OCI-LY1 (cell line): ENCODE results near the gene IFNA13.

ENCODE experiments used
- H2AFZ ChIP-seq: fragments of 200-600 bp; sonication (generic), shearing (Covaris generic); 2 replicates; pipeline ENCODE4 v1.6.0; 2014; ENCODE audit warnings: antibody characterized with exemption, mild to moderate bottlenecking, low read length
- H3F3A ChIP-seq: fragments of 200-600 bp; sonication (generic), shearing (Covaris generic); 2 replicates; pipeline ENCODE4 v1.6.0; 2014; ENCODE audit warnings: mild to moderate bottlenecking, antibody characterized with exemption, low read length, moderate library complexity; ENCODE audit not compliant: insufficient read depth
- H3K27ac ChIP-seq: fragments of 200-600 bp; sonication (generic); 2 replicates; pipeline ENCODE4 v1.5.1; 2014; ENCODE audit warnings: low read length, mixed run types, mild to moderate bottlenecking, low read depth; ENCODE audit not compliant: poor library complexity, severe bottlenecking
- H3K27me3 ChIP-seq: fragments of 200-600 bp; sonication (generic); 2 replicates; pipeline ENCODE4 v1.6.0; 2014; ENCODE audit warnings: antibody characterized with exemption, mild to moderate bottlenecking, low read length, moderate library complexity; ENCODE audit not compliant: insufficient read depth
- H3K36me3 ChIP-seq: fragments of 200-600 bp; sonication (generic); 2 replicates; pipeline ENCODE4 v1.6.1; 2014; ENCODE audit warnings: mild to moderate bottlenecking, antibody characterized with exemption, low read length, moderate library complexity, mixed read lengths; ENCODE audit not compliant: insufficient read depth
- H3K4me1 ChIP-seq: fragments of 200-600 bp; sonication (generic); 2 replicates; pipeline ENCODE4 v1.5.1; 2014; ENCODE audit warnings: mild to moderate bottlenecking, low read length, moderate library complexity; ENCODE audit not compliant: insufficient read depth, severe bottlenecking
- H3K4me2 ChIP-seq: fragments of 200-600 bp; sonication (generic), shearing (Covaris generic); 2 replicates; pipeline ENCODE4 v1.6.1; 2014; ENCODE audit warnings: low read length
- H3K4me3 ChIP-seq: fragments of 200-600 bp; sonication (generic); 2 replicates; pipeline ENCODE4 v1.5.1; 2014; ENCODE audit warnings: low read length, low read depth, mild to moderate bottlenecking, mixed read lengths; ENCODE audit not compliant: poor library complexity, severe bottlenecking
- H3K79me2 ChIP-seq: fragments of 200-600 bp; shearing (Covaris generic); 2 replicates; pipeline ENCODE4 v1.6.1; 2016; ENCODE audit warnings: mixed run types, low read length, mixed read lengths; ENCODE audit not compliant: insufficient read depth
- H3K9ac ChIP-seq: fragments of 200-600 bp; sonication (generic), shearing (Covaris generic); 2 replicates; pipeline ENCODE4 v1.6.1; 2014; ENCODE audit warnings: mild to moderate bottlenecking, low read length, mixed read lengths
- H3K9me2 ChIP-seq: fragments of 200-600 bp; sonication (generic), shearing (Covaris generic); 2 replicates; pipeline ENCODE4 v1.6.1; 2014; ENCODE audit warnings: low read depth, mild to moderate bottlenecking, low read length, mixed read lengths
- H3K9me3 ChIP-seq: fragments of 200-600 bp; shearing (Covaris generic); 2 replicates; pipeline ENCODE4 v1.6.1; 2014; ENCODE audit warnings: low read length, mixed read lengths
- H4K20me1 ChIP-seq: fragments of 200-600 bp; sonication (generic), shearing (Covaris generic); 2 replicates; pipeline ENCODE4 v1.6.0; 2016; ENCODE audit warnings: mild to moderate bottlenecking, low read length; ENCODE audit not compliant: insufficient read depth
- CTCF ChIP-seq: fragments of 200-600 bp; sonication (generic), shearing (Covaris generic); IDR thresholded peaks from 2 replicates; pipeline ENCODE4 v1.5.1; 2017; ENCODE audit warnings: mild to moderate bottlenecking, antibody characterized with exemption, low read length, moderate library complexity, mixed read lengths
- EZH2 ChIP-seq: fragments of 200-600 bp; sonication (generic), shearing (Covaris generic); IDR thresholded peaks from 2 replicates; pipeline ENCODE4 v1.8.0; 2017; ENCODE audit warnings: borderline replicate concordance, mixed run types, mild to moderate bottlenecking, antibody characterized with exemption, low read length, moderate library complexity, mixed read lengths

Gene IFNA13

GRCh38 chr9:21408817-21409216 is 41.0 kb upstream of the IFNA13 start, which contains the start of gene IFNA8:
Gene IFNA8 (plus strand): TSS chr9:21409117. CDS start chr9:21409177, 60 bp downstream.
- Histone ChIP-seq H2AFZ (no peak within 1 kb of the TSS), H3K9ac (no peak within 1 kb of the TSS), H3K27ac (no peak within 1 kb of the TSS), H3K9me2 (no peaks in the 10 kb centered on the region), H4K20me1 (no peaks in the 10 kb centered on the region), H3K79me2 (no peaks in the 10 kb centered on the region), H3F3A (no peaks in the 10 kb centered on the region), H3K4me1 (no peaks in the 10 kb centered on the region), H3K36me3 (no peaks in the 10 kb centered on the region), H3K9me3 (no peaks in the 10 kb centered on the region), H3K4me2 (no peak within 1 kb of the TSS), H3K27me3 (no peaks in the 10 kb centered on the region), H3K4me3 (no peak within 1 kb of the TSS)
- TF ChIP-seq CTCF, result no peak
- no peak for TF ChIP-seq EZH2

GRCh38 chr9:21404146-21404545 is 36.3 kb upstream of the IFNA13 start:
- no peak overlapping the region for H3K27ac ChIP-seq
- H3K36me3 ChIP-seq, result no peaks in the 10 kb centered on the region
- no peak overlapping the region for H3K4me2 ChIP-seq
- no peaks in the 10 kb centered on the region for H3K79me2 ChIP-seq
- H4K20me1 ChIP-seq, result no peaks in the 10 kb centered on the region
- no peak overlapping the region for H3K4me3 ChIP-seq
- no peaks in the 10 kb centered on the region for H3K4me1 ChIP-seq
- TF ChIP-seq EZH2 (no peak), CTCF (no peak)
- H3F3A ChIP-seq, result no peaks in the 10 kb centered on the region
- H3K9me3 ChIP-seq, result no peaks in the 10 kb centered on the region
- no peaks in the 10 kb centered on the region for H3K9me2 ChIP-seq
- H3K9ac ChIP-seq, result no peak overlapping the region
- H3K27me3 ChIP-seq, result no peaks in the 10 kb centered on the region
- H2AFZ ChIP-seq, result no peak overlapping the region

DNA sequence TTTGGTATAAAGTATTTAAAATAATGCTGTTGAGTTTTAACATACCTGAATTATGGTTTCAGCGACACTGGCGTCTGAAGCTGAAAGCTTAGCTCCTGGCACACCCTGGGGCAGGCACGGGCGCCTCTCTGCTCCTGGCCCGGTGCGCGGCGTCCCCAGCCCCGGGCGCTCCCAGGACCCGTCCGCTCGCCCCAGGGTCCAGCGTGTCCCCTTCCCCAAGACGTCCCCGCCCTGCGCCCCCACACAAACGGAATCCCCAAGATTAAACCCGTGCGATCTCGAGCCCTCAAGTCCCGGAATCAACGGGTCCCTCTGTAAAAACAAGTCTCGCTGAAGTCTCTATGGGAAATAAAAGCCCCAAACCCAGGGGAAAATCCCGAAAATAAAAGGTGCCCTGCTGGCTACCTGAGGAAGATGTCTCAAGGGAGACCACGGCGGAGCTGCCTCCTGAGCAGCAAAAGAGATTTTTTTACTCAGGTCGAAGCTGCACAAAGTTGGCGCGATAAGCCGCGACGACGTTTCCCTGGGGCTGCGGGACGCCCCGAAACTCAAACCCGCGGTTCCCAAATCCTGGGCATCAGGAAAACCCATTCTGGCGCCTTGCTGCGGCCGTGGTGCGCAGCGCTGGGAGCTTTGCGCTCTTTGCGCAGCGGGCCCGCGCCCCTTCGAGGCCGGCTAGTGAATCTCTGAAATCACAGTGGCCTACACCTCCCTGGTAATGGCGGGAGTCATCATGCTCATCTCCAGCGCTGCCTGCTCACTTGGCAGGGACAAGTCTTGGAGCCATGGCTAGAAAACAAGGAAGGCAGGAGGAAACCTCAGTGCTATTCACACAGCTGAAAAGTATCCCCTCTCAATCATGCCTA is 34.8 kb upstream of the IFNA13 start:
- TF ChIP-seq EZH2, result no peak

More for the DNA sequence above, 34.8 kb upstream of the IFNA13 start:
- H2AFZ ChIP-seq, result no peak overlapping the region
- no peaks in the 10 kb centered on the region for H3K9me2 ChIP-seq
- H3K27ac ChIP-seq, result no peak overlapping the region
- no peaks in the 10 kb centered on the region for H3K79me2 ChIP-seq
- no peaks in the 10 kb centered on the region for H3F3A ChIP-seq
- no peaks in the 10 kb centered on the region for H3K27me3 ChIP-seq
- H3K36me3 ChIP-seq, result no peaks in the 10 kb centered on the region
- no peaks in the 10 kb centered on the region for H3K9me3 ChIP-seq
- no peaks in the 10 kb centered on the region for H4K20me1 ChIP-seq
- no peaks in the 10 kb centered on the region for H3K4me1 ChIP-seq
- H3K9ac ChIP-seq, result no peak overlapping the region
- no peak overlapping the region for H3K4me3 ChIP-seq
- no peak overlapping the region for H3K4me2 ChIP-seq
